Right atrium auricular region (tissue), 2 donors: Measurements from ENCODE around the gene KANSL1L. TPM values are rescaled to one million over a fixed set of nuclear protein-coding genes. Genes with fewer than 3 reads are reported as not detected.

Experiments used
- DNase-seq: peaks from one replicate; pipeline ENCODE4 v3.0.0-alpha.2; 2019; ENCODE audit warnings: low spot score
- H3K27ac ChIP-seq, 2 donors: fragments of 200-600 bp; sonication (generic); 1 replicate in 1 of 2; 2 replicates in 1 of 2; pipeline ENCODE4 v1.5.1; 2016 to 2019
- H3K27me3 ChIP-seq, 2 donors: fragments of 200-600 bp; sonication (generic); one replicate each; pipeline versions ENCODE4 v1.5.1 to v1.6.0; 2017 to 2019
- H3K36me3 ChIP-seq: fragments of 200-600 bp; sonication (generic); one replicate; pipeline ENCODE4 v1.5.1; 2016
- H3K4me1 ChIP-seq, 2 donors: fragments of 200-600 bp; sonication (generic); one replicate each; pipeline versions ENCODE4 v1.5.1 to v1.6.0; 2017 to 2019
- H3K4me3 ChIP-seq, 2 donors: fragments of 200-600 bp; sonication (generic); 1 replicate in 1 of 2; 2 replicates in 1 of 2; pipeline ENCODE4 v1.5.1; 2017 to 2019; ENCODE audit warnings: mild to moderate bottlenecking in 1 of 2, moderate library complexity in 1 of 2
- H3K9me3 ChIP-seq, 2 donors: fragments of 200-600 bp; sonication (generic); one replicate each; pipeline ENCODE4 v1.5.1; 2019
- total RNA-seq, 2 donors: library from RNA; depleted of rRNA; stranded (reverse); fragments of >200 nt; gene quantifications; one replicate each; pipeline ENCODE4 v1.1.0, GENCODE V29; 2016
- TF ChIP-seq, protein P1 (sequence below), 2 donors: fragments of 200-600 bp; sonication (generic); IDR thresholded peaks; one replicate each; pipeline ENCODE4 v1.5.1; 2019; ENCODE audit warnings: antibody characterized with exemption in 2 of 2

Gene KANSL1L
- total RNA-seq, 2 donors from 2014 or later: 16.5 to 19.4 TPM

DNA sequence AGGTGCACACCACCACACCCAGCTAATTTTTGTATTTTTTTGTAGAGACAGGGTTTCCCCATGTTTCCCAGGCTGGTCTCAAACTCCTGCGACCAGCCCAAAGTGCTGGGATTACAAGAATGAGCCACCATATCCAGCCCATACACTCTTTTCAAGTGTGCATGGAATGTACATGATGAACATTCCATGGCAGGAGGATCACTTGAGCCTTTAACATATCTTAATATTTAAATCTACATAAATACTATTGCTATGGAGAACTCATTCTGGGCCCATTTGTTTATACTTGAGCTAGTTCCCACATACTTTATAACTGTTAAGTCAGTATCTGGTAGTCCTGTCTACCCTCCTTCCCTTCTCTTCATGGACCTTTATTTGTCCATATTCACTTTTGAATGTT is 120.3 kb downstream of the KANSL1L start:
- DNase-seq: no peak
- Histone ChIP-seq H3K4me1 (no peaks in the 10 kb centered on the region), H3K27ac (no peak overlapping the region), H3K36me3 (no peaks in the 10 kb centered on the region), H3K4me3 (no peak overlapping the region), H3K9me3 (peaks cover 0 to 27% of the 10 kb centered on the region in 2 donors), H3K27me3 (no peaks in the 10 kb centered on the region)
- TF ChIP-seq, protein P1, sequence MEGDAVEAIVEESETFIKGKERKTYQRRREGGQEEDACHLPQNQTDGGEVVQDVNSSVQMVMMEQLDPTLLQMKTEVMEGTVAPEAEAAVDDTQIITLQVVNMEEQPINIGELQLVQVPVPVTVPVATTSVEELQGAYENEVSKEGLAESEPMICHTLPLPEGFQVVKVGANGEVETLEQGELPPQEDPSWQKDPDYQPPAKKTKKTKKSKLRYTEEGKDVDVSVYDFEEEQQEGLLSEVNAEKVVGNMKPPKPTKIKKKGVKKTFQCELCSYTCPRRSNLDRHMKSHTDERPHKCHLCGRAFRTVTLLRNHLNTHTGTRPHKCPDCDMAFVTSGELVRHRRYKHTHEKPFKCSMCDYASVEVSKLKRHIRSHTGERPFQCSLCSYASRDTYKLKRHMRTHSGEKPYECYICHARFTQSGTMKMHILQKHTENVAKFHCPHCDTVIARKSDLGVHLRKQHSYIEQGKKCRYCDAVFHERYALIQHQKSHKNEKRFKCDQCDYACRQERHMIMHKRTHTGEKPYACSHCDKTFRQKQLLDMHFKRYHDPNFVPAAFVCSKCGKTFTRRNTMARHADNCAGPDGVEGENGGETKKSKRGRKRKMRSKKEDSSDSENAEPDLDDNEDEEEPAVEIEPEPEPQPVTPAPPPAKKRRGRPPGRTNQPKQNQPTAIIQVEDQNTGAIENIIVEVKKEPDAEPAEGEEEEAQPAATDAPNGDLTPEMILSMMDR (IDR thresholded peaks at IDR 0.05): no peak

DNA sequence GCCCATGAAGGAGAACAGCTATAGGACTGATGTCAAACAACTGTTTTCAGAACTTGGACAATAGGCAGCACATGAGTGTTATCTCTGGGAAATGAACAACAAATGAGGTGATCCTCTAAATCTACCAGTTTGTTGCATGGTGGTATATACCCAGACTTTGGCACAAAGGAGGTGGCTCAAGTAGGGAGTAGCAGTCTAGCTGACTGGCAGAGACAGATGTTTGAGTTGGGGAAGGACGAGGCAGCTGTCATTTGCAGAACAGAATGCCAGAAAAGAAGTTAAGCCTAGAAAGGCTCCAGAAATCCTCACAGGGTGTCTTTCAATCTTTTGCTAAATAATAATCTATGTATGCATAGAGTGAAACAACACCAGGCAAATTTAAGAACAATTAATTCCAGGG is 121.4 kb downstream of the KANSL1L start:
- H3K27me3 ChIP-seq: no peaks in the 10 kb centered on the region

DNA sequence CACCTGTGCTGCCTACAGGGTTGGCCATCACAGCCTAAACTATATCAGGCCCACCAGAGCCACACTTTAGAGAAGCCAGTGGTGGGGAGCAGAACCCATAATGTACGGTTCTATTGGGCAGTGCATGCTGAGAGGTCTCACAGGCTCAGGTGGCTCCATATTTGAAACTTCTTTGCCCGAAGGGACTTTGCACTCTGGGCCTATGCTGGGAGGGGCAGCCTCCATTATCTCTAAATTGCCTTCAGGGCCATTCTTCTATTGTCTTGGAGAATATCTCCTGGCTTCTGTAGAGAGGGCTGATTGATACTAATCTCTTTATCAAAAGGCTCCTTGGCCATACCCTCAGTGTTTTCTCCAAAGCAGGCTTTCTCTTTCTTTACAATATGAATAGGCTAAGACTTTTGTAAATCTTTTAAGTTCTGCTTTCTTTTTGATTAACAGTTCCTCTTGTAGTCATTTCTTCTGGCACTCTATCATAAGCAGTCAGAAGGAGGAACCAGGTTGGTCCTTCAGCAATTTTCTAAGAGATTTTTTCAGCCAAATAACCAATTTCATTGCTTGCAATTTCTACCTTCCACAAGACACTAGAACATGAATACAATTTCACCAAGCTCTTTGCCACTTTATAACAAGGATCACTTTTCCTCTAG is 124.2 kb downstream of the KANSL1L start:
- TF ChIP-seq, protein P1 (IDR thresholded peaks at IDR 0.05): no peak
- H3K27me3 ChIP-seq: no peaks in the 10 kb centered on the region
- peaks cover 0 to 14% of the 10 kb centered on the region in 2 donors for H3K9me3 ChIP-seq
- H3K36me3 ChIP-seq: no peaks in the 10 kb centered on the region
- no peak overlapping the region for H3K4me3 ChIP-seq
- no peaks in the 10 kb centered on the region for H3K4me1 ChIP-seq
- no peak for DNase-seq
- H3K27ac ChIP-seq: no peak overlapping the region

More for the DNA sequence above, 121.4 kb downstream of the KANSL1L start:
- no peak overlapping the region for H3K27ac ChIP-seq
- TF ChIP-seq, protein P1 (IDR thresholded peaks at IDR 0.05): no peak
- H3K4me3 ChIP-seq: no peak overlapping the region
- H3K4me1 ChIP-seq: no peaks in the 10 kb centered on the region
- H3K9me3 ChIP-seq: peaks cover 0 to 20% of the 10 kb centered on the region in 2 donors
- H3K36me3 ChIP-seq: no peaks in the 10 kb centered on the region
- no peak for DNase-seq

DNA sequence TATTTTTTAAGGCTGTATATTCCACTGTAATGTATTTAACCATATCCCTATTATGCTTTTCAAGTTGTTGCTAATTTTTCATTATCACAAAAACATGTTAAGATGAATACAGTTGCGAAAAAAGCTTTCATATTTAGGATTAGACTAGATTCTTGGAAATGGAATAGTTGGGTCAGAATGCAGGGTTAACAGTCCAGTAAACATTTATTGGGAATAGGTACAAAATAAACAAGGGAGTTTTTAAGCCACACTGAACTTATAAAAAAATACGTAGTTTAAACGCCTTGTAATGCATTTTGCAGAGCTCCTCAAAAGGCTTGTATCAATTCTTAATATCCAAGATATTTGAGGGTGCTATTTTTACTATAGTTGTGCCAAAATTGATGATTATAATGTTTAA is 133.1 kb downstream of the KANSL1L start:
- TF ChIP-seq, protein P1 (IDR thresholded peaks at IDR 0.05): no peak
- Histone ChIP-seq H3K4me1 (no peaks in the 10 kb centered on the region), H3K9me3 (no peaks in the 10 kb centered on the region), H3K27ac (no peak overlapping the region), H3K36me3 (no peaks in the 10 kb centered on the region), H3K27me3 (no peaks in the 10 kb centered on the region), H3K4me3 (no peak overlapping the region)
- DNase-seq: no peak

DNA sequence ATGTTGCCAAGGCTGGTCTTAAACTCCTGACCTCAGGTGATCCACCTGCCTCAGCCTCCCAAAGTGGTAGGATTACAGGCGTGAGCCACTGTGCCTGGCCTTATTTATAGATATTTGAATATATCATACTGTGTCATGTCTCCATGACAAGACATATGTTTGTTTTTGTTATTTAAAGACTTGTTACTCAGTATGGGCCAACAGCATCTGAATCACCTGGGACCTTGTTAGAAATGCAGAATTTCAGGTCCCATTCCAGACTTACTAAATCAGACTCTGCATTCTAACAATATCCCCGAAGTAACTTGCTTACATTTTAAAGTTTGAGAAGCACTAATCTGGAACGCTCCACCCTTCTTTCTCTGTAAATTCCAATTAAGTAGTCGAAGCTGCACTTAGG is 135.5 kb downstream of the KANSL1L start:
- Histone ChIP-seq H3K4me1 (no peaks in the 10 kb centered on the region), H3K4me3 (no peak overlapping the region), H3K9me3 (no peaks in the 10 kb centered on the region), H3K36me3 (no peaks in the 10 kb centered on the region), H3K27me3 (no peaks in the 10 kb centered on the region), H3K27ac (no peak overlapping the region)
- TF ChIP-seq, protein P1 (IDR thresholded peaks at IDR 0.05): no peak
- no peak for DNase-seq
